ENCODE data around the gene FUZ.

Gene FUZ

GRCh38 chr19:49859682-49860335, 46.7 kb upstream of the FUZ start:
- TF ChIP-seq CTCF (IDR thresholded peaks at IDR 0.05; ENCODE audit: low read depth, low read length, missing control alignments), result no peak
- DNase-seq (ENCODE audit: low read depth), result no peak
- in situ Hi-C loops (cut with HindIII; ENCODE audit: low sequenced_read_pairs), result no loop called here
- H3K4me3 ChIP-seq (ENCODE audit: low read depth, low read length), result no peak overlapping the region

- no peak for TF ChIP-seq CTCF (IDR thresholded peaks at IDR 0.05; ENCODE audit: low read depth, low read length, missing control alignments)
- H3K4me3 ChIP-seq (ENCODE audit: low read depth, low read length), result no peak overlapping the region
- no peak for DNase-seq (ENCODE audit: low read depth)
- in situ Hi-C loops (cut with HindIII; ENCODE audit: low sequenced_read_pairs), result no loop called here
These were observed 45.2 kb upstream of the FUZ start for GRCh38 chr19:49858088-49858985.

GRCh38 chr19:49857838-49858087, 44.7 kb upstream of the FUZ start:
- in situ Hi-C loops (cut with HindIII; ENCODE audit: low sequenced_read_pairs), result no loop called here
- no peak for TF ChIP-seq CTCF (IDR thresholded peaks at IDR 0.05; ENCODE audit: low read depth, low read length, missing control alignments)
- no peak overlapping the region for H3K4me3 ChIP-seq (ENCODE audit: low read depth, low read length)

GRCh38 chr19:49857061-49857837, 44.2 kb upstream of the FUZ start:
- H3K4me3 ChIP-seq (ENCODE audit: low read depth, low read length), result no peak overlapping the region
- no peak for TF ChIP-seq CTCF (IDR thresholded peaks at IDR 0.05; ENCODE audit: low read depth, low read length, missing control alignments)
- in situ Hi-C loops (cut with HindIII; ENCODE audit: low sequenced_read_pairs), result no loop called here
- no peak for DNase-seq (ENCODE audit: low read depth)

More at GRCh38 chr19:49857838-49858087, 44.7 kb upstream of the FUZ start:
- DNase-seq (ENCODE audit: low read depth), result no peak

- DNase-seq (ENCODE audit: low read depth), result no peak
- TF ChIP-seq CTCF (IDR thresholded peaks at IDR 0.05; ENCODE audit: low read depth, low read length, missing control alignments), result no peak
- in situ Hi-C loops (cut with HindIII; ENCODE audit: low sequenced_read_pairs), result no loop called here
- no peak overlapping the region for H3K4me3 ChIP-seq (ENCODE audit: low read depth, low read length)
These were observed 43.5 kb upstream of the FUZ start for GRCh38 chr19:49856574-49857021.

All from astrocyte of the cerebellum (primary cell).